Transverse colon (tissue), 4 donors: ENCODE data around the gene TTLL9. TPM values are rescaled to one million over a fixed set of nuclear protein-coding genes. Genes with fewer than 3 reads are reported as not detected.

Experiments
- DNase-seq: peaks from one replicate; pipeline ENCODE4 v3.0.0-alpha.2; 2019
- H3K27ac ChIP-seq, 4 donors: fragments of 200-600 bp; sonication (generic); 2 replicates each; pipeline ENCODE4 v1.5.1; 2016 to 2018; ENCODE audit warnings: inconsistent platforms in 4 of 4
- H3K27me3 ChIP-seq: fragments of 200-600 bp; sonication (generic); 2 replicates; pipeline ENCODE4 v1.5.1; 2017; ENCODE audit warnings: inconsistent platforms
- H3K36me3 ChIP-seq, 4 donors: fragments of 200-600 bp; sonication (generic); 2 replicates each; pipeline ENCODE4 v1.5.1; 2017 to 2019; ENCODE audit warnings: inconsistent platforms in 4 of 4
- H3K4me1 ChIP-seq, 4 donors: fragments of 200-600 bp; sonication (generic); 2 replicates each; pipeline ENCODE4 v1.5.1; 2017 to 2020; ENCODE audit warnings: inconsistent platforms in 4 of 4
- H3K4me3 ChIP-seq, 4 donors: fragments of 200-600 bp; sonication (generic); 1 replicate in 1 of 4; 2 replicates in 3 of 4; pipeline versions ENCODE4 v1.5.1 to v1.6.1; 2017 to 2019; ENCODE audit warnings: inconsistent platforms in 4 of 4
- H3K9me3 ChIP-seq, 2 donors: fragments of 200-600 bp; sonication (generic); 2 replicates each; pipeline ENCODE4 v1.5.1; 2017 to 2019; ENCODE audit warnings: inconsistent platforms in 2 of 2
- CTCF ChIP-seq, 5 experiments: fragments of 200-600 bp in 3 of 5; fragments of 450-650 bp in 2 of 5; sonication (generic) in 3 of 5; IDR thresholded peaks; 1 replicate in 2 of 5; 2 replicates in 3 of 5; pipeline ENCODE4 v1.5.1; 2016 to 2017; ENCODE audit warnings: antibody characterized with exemption in 5 of 5, inconsistent platforms in 3 of 5, mild to moderate bottlenecking in 2 of 5, moderate library complexity in 1 of 5
- EP300 ChIP-seq: sonication (generic); formaldehyde crosslinking; IDR thresholded peaks from one replicate; pipeline ENCODE4 v1.6.1; 2017; ENCODE audit warnings: antibody characterized with exemption, low read depth
- POLR2A ChIP-seq: fragments of 450-650 bp; IDR thresholded peaks from one replicate; pipeline ENCODE4 v1.6.1; 2016; ENCODE audit warnings: antibody characterized with exemption, mild to moderate bottlenecking, moderate library complexity
- POLR2AphosphoS5 ChIP-seq, 3 donors: sonication (generic); formaldehyde crosslinking; IDR thresholded peaks; one replicate each; pipeline ENCODE4 v1.6.1; 2016; ENCODE audit warnings: antibody characterized with exemption in 3 of 3
- WGBS, 2 donors: methylation state at CpG; one replicate each; pipeline ENCODE4 v1.1.5; 2018; ENCODE audit warnings: low coverage in 1 of 2; 5-methylcytosine and 5-hydroxymethylcytosine counted together
- in situ Hi-C, 4 donors: fragments of 200-750 bp; cut with MboI; loops; one replicate each; pipeline versions ENCODE4 v1.15.0 to v1.15.1; 2017; ENCODE audit warnings: low sequenced_read_pairs in 3 of 4, low pct_ligation_motif_present in 1 of 4, low pct_unique_long_range_greater_than_20kb in 1 of 4
- intact Hi-C: fragments of 100-400 bp; cut with DNase I; formaldehyde crosslinking; loops from one replicate; pipeline ENCODE4 v1.15.1; 2023; ENCODE audit warnings: low total_unique reads
- total RNA-seq, 4 donors: library from RNA; depleted of rRNA; stranded (reverse); fragments of >200 nt; gene quantifications; one replicate each; pipeline ENCODE4 v1.1.0, GENCODE V29; 2016

Gene TTLL9
- total RNA-seq, 4 donors from 2014 or later, result not detected

GRCh38 chr20:31868853-31869672 lies 1.4 kb upstream of the TTLL9 start:
- peaks cover 0 to 20% (median 15%) of the 10 kb centered on the region in 4 donors for H3K4me1 ChIP-seq
- no peaks in the 10 kb centered on the region for H3K9me3 ChIP-seq
- no peak for DNase-seq
- 78% methylated on average over 12 of the region's 12 CpGs; no CpG with 5 or more reads in 1 of the 2 donors for WGBS, 2 donors
- TF ChIP-seq POLR2A (no peak), POLR2AphosphoS5 (IDR thresholded peaks at IDR 0.05) (no peak), EP300 (no peak), CTCF (IDR thresholded peaks at IDR 0.05) (no peak)
- peak overlapping the region in 1 of 4 donors; percentile 73 for H3K4me3 ChIP-seq
- intact Hi-C loops, result no loop called here
- no peak overlapping the region for H3K27ac ChIP-seq
- in situ Hi-C loops, result no loop called here
- peaks cover 38% of the 10 kb centered on the region for H3K27me3 ChIP-seq
- no peaks in the 10 kb centered on the region for H3K36me3 ChIP-seq

GRCh38 chr20:31869673-31869941 lies 827 bp upstream of the TTLL9 start:
- H3K9me3 ChIP-seq, result no peaks in the 10 kb centered on the region
- peak overlapping the region in 3 of 4 donors; percentile 58 to 73 (median 58) for H3K4me3 ChIP-seq
- H3K4me1 ChIP-seq, result peaks cover 0 to 20% (median 15%) of the 10 kb centered on the region in 4 donors
- H3K27ac ChIP-seq, result peak overlapping the region in 1 of 4 donors; percentile 45
- no peak for DNase-seq
- intact Hi-C loops, result no loop called here
- 8% methylated on average over 1 of the region's 1 CpG; no CpG with 5 or more reads in 1 of the 2 donors for WGBS, 2 donors
- H3K27me3 ChIP-seq, result peaks cover 38% of the 10 kb centered on the region
- in situ Hi-C loops, result no loop called here
- TF ChIP-seq CTCF (IDR thresholded peaks at IDR 0.05) (no peak), POLR2A (no peak), EP300 (no peak), POLR2AphosphoS5 (IDR thresholded peaks at IDR 0.05) (no peak)
- no peaks in the 10 kb centered on the region for H3K36me3 ChIP-seq

- in situ Hi-C loops, result no loop called here
- TF ChIP-seq CTCF (IDR thresholded peaks at IDR 0.05) (no peak), POLR2A (no peak), POLR2AphosphoS5 (IDR thresholded peaks at IDR 0.05) (no peak), EP300 (no peak)
- peak; percentile 30 for DNase-seq
- Histone ChIP-seq H3K27me3 (peaks cover 38% of the 10 kb centered on the region), H3K27ac (peak overlapping the region; percentile 10 to 51 (median 40)), H3K9me3 (no peaks in the 10 kb centered on the region), H3K4me1 (peaks cover 0 to 20% (median 15%) of the 10 kb centered on the region in 4 donors), H3K36me3 (no peaks in the 10 kb centered on the region), H3K4me3 (peak overlapping the region; percentile 39 to 73 (median 58))
- intact Hi-C loops, result no loop called here
- 5 to 7% methylated on average over 3 to 24 of the region's 24 CpGs for WGBS, 2 donors
Measured at GRCh38 chr20:31870726-31871617, 538 bp downstream of the TTLL9 start.

DNA sequence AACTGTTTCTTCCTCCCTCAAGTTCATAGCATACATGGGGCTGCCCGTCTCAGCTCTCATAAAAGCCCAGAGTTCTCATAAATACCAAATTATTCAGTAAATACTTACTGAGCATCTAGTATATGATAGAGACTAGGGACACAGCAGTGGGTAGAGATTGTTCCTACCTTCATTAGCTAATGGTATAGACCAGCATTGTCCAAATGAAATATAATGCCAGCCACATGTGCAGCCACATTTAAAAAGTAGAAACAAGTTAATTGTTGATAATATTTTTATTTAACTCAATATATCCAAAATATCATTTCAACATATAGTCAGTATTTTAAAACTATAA lies 1.2 kb downstream of the TTLL9 start:
- in situ Hi-C loops (no loop called here), intact Hi-C loops (no loop called here)
- Histone ChIP-seq H3K4me3 (no peak overlapping the region), H3K4me1 (peaks cover 0 to 20% (median 15%) of the 10 kb centered on the region in 4 donors), H3K36me3 (no peaks in the 10 kb centered on the region), H3K27ac (no peak overlapping the region), H3K9me3 (no peaks in the 10 kb centered on the region), H3K27me3 (peaks cover 38% of the 10 kb centered on the region)
- no peak for DNase-seq
- WGBS, 2 donors, result 80 to 85% methylated on average over 1 of the region's 1 CpG
- no peak for TF ChIP-seq POLR2AphosphoS5 (IDR thresholded peaks at IDR 0.05)
- TF ChIP-seq CTCF (IDR thresholded peaks at IDR 0.05), result no peak
- no peak for TF ChIP-seq POLR2A
- no peak for TF ChIP-seq EP300
